ENCODE results near the gene TMCC3.

TMCC3 gene

DNA sequence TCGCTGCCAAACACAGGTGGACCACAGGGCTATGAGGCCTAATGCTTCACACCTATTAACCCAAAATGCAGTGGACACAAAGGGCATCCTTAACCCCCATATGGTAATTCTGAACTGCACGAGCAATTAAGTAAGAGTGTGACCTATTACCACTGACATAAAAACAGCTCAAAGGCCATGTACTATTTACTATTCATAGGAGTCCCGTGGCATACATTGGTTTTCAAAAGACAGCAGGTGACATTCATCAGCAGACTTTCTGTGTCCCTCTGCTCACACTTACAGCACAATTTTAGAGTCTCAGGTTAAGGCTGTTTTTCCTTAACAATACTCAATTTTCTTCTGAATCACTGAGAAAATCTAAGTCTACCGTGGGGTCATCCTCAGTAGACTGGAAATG is 23.1 kb upstream of the TMCC3 start:
- DNase-seq (ENCODE audit: low read depth) = no peak

DNA sequence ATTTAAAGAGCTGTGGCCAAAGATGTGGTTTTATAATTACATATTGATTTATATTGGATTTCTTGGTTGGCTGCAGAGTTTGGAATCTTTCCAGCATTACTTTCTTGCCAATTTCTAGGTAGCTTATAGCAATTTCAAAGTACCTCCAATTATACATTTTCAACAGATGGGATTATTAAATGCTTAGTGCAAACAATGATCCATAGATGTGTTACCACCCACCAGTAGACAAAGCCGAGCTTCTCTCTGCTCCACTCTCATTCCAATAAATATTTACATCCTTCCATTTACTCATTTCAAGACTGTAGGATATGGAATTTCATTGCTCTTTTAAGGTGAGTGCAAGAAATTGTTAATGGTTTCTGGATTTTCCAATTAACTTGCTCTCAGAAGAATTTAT is 21.6 kb upstream of the TMCC3 start:
- no peak for DNase-seq (ENCODE audit: low read depth)

DNA sequence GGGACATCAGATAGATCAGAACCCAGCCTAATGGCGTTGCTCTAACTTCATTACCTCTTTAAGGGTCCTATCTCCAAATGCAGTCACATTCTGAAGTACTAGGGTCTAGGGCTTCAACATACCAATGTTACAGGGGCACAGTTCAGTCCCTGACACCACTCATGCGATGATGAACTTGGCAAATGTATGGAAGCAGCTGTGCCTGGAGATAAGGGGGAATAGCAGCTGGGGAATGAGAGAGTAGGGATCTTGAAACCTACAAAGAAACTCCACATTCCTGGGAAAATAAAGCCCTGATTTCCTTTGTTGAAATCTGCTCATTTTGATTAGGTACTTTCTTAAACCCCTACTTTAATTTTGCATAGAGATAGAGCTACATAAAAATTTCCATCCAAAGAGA is 20.5 kb upstream of the TMCC3 start:
- DNase-seq (ENCODE audit: low read depth) = no peak

DNA sequence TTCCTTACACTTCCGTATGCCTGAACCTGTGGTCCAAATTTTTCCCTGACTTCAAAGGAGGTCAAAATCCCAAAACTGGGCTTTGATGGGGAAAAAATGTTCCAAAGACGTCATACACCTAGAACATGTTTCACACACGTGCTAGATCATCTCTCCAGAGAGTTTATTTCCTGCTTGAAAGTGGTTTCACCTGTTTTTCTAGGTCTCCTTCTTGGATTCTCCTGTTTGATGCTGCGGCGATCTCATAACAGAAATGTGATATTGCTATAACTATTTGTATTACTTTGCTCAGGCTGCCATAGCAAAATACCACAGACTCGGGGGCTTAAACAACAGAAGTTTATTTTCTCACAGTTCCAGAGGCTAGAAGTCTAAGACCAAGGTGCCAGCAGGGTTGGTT is 19.7 kb upstream of the TMCC3 start:
- DNase-seq (ENCODE audit: low read depth) = no peak

DNA sequence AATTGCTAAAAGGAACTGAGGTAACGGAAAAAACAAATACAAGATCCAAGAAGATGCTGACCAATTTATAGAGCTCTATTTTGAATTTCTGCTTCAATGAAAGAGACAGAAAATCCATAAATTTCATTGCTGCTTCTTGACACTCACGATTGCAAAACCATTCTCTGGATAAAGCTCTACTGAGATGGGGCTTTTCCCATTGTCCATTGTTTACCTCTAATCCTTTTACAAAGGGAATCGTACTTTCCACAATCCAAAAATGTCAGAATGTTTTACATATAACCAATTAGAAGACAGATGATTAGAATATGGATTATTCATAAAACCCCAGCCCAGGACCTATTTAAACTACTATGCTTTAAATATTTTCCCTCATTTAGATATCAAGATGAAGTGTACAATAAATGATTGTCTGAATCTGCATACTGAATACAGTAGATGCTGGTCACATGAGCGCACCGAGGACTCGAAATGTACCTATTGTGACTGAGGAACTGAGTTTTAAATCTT is 16.7 kb upstream of the TMCC3 start:
- no peak for DNase-seq (ENCODE audit: low read depth)

DNA sequence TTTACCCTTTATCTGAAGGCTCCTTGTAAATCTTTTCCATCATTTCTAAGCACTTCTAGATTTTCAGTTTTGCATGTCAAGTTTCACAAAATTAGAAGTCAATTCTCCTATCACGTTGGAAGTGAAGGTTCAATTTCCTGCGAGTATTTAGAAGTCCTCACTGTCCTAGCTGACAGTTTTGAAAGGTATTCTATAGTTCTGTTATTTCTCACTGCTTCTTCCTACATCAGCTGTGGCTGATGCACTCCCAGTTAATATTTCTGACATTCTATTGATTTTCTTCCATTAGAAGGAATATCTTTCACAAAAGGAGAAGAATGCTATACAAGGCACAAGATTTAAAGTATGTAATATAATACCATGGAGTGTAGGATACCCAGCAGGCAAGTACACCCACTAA is 15.8 kb upstream of the TMCC3 start:
- DNase-seq (ENCODE audit: low read depth) = no peak

DNA sequence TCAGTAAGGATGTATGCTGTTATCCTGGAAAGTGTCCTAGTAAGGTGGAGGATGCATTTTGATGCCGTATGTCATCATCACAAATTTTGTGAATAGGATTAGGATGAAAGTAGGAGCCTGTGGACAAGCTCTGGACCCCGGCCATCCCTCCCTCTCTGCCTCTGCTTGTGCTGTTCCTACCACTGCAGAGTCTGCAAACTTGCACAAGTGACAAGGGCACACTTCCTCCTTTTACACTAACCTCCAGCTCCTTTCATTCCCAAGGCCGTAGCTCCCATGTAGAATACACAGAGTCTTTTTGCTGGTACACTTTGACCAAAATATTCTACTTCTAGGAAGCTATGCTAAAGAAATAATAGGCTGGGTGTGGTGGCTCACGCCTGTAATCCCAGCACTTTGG is 13.3 kb upstream of the TMCC3 start:
- no peak for DNase-seq (ENCODE audit: low read depth)

DNA sequence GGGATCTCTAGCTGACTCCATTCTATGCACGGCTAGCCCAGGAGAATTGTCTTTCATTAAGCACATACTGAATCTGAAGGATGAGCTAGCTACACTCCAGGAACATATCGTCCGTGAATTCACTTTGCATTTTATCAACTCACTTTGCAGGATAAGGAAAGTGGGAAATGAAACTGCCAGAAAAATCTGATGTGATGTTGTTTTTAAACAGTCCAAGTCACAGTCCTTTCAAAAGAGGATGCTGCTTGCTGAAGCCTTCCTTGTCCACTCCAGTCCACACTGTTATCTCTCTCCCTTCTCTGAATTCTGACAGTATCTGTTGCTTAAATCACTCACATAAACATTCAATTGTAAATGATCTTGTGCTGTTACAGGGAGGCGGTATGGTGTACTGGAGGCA is 12.7 kb upstream of the TMCC3 start:
- DNase-seq (ENCODE audit: low read depth) = no peak

DNA sequence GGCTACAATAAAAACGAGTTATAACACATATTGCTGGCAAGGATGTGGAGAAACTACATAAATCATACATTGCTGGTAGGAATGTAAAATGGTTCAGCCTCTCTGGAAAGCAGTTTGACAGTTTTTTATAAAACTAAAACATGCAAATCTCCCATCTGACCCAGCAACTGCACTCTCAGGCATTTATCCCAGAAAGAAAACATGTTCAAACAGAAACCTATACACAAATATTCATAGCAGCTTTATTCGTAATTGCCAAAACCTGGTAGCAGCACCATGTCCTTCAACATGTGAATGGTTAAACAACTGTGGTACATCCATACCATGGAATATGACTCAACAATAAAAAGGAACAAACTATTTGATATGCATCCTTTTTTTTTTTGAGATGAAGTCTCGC is 10.1 kb upstream of the TMCC3 start:
- no peak for DNase-seq (ENCODE audit: low read depth)

DNA sequence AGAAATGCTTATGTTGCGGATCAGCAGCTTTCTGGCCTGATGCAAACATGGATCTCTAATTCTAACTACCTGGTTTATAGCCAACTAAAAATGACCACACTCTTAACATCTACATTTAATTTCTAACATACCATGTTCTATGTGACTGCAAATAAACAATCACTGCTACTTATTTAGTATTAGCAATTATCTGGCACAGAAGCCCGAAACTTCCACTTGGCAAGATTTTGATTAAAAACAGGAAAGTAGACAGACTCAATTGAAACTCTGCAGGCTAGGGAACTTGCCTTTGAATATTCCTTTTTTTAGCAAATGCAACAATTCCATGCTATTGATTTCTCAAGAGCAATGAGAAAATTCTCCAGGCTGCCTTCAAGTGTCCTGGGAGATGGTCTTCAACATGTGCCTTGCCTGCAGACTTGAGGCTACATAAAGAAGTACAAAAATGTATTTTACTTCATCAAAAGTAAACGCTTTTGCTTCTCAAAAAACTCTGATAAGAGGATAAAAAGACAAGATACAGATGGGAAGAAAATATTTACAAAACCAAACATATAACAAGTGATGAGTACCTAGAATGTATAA is 9.1 kb upstream of the TMCC3 start:
- DNase-seq (ENCODE audit: low read depth) = no peak

DNA sequence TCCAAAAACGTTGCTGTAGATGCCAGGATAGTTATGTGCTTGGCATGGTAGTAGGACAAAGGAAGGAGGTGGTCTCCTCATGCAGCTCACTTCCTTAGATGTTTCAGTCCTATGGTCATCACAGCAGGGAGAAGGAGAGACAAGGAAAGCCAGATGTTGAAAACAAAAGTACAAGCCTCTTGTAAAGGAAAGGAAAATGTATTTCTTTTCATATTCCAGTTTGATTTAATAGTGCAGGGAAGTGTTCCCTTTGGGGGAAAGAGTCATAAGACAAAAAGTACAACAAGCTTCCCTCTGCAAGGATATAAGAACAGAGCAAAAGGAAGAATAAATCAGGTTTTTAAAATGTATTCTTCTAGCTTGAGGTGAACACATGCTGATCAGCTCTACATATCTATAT is 8.6 kb upstream of the TMCC3 start:
- no peak for DNase-seq (ENCODE audit: low read depth)

DNA sequence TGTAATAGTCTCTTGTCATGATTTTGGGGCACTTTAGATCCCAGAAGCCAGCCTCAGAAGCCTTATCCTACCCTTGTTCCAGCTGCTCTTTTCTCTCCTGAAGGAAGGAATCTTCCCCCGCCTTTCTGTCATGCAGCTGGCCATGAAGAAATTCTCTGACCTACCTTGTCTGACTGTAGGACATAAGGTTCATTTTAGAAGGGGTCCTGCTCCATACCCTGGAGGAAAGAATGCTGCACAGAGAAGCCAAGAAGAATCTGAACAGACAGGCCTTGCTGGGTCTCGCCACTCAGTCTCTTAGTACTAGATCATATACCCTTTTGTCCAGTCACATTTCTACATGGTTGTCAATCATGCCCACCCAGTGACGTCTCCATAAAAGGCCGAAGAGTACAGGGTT is 6.2 kb upstream of the TMCC3 start:
- no peak for DNase-seq (ENCODE audit: low read depth)

DNA sequence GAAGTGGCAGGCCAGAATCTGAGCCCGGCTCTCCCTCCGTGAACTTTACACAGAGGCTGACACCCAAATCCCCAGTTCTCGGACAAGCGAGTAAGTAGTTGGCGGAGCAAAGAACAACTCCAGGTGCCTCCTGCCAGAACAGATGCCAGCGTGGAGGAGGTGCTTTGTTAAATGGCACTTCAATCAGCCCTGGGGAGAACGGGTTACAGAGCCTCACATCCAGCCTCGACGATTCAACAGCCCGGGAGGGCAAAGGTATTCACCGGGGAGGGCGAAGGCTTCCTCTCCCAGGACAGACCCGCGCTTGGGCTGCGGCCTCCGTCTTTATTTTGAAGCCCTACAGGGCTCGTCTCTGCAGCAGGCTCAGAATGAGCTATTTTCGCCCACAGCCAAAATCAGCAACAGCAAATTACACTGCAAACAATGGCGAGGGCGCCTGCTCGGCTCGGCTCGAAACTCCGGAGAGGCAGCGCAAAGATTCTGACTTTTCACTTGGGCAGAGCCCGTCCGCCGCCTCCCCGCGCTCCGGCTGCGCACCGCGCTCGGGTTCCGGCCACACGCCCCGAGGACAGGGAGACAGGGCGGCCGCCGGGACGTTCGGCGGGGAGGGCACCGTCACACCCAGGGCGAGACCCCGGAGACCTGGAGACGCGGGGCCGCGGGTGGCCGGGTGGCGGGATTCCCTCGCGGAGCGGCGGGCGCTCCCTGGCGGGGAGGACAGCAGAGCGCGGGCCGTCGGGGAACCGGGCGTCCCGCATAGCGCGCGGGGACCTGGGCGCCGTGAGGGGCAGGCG is 811 bp downstream of the TMCC3 start:
- DNase-seq (ENCODE audit: low read depth) = no peak

DNA sequence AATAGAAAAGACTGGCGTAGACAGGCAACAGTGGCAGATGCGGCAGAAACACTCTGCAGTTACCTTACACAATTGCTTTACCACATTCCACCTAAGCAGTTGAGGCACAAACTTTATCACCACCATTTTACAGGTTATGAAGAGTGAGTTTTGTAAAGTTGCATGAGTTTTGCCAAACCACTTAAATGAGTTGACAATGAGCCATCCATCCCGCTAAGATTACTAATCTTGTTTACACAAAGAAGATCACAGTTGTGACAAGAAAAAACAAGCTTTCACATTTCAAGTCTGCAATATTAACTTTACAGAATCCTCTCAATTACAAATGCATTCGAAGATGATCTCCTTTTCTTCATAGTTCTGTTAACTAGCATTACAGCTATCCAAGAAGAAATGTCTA is 1.8 kb downstream of the TMCC3 start:
- no peak for DNase-seq (ENCODE audit: low read depth)

DNA sequence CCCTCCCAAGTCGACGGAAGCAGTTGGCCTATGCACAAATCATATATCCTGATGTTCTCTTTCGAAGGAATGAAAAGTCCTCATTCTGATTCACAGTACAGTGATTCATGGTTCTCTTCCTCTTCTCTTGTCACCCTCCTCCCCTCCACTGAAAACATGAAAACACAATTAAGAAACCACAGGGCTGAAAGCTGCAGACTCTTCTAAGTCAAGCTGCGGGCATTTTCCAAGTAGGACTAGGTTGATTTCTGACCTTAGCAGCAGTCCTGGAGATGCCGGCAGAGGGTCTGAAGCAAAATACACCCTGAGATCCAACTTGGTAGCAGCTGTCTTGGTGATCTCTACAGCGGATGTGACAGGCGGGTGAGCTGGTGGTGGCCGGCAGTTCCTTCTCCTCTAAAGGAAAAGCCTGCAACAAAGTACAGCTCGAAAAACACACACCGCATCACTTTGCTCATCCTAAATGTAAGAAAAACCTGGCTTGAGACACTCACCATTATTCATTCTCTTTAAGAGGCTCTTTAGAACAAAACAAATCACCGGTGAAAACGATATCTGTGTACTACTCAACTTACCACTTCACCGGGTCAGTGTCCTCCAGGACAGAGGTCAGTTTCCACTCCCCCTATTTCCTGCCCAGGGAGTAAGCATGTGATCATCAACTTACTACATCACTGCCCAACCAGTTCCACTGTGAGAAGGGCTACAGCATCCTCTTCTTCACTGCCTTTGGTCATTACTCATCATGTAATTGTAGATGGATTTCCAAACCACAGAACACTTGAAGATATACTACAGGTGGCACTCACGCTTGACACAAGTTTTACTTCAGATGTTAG is 6.0 kb downstream of the TMCC3 start:
- DNase-seq (ENCODE audit: low read depth) = peak; percentile 83

DNA sequence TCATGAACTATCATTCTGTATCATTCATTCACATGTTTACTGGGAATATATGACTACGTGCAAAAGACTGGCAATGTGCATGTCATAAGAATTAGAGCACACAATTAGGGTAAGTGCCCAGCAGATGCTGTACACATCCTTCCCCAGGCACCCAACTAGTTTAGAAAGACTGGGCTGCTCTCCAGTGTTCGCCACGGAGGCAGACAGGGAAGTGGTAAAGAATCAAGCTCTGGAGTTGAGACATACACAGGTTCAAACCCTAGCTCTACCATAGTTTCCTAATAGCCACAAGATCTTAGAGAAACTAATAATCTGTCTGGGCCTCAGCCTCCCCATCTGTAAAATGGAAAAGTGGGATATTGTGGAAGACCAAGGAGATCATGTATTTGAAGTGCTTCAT is 6.8 kb downstream of the TMCC3 start:
- DNase-seq (ENCODE audit: low read depth) = no peak

DNA sequence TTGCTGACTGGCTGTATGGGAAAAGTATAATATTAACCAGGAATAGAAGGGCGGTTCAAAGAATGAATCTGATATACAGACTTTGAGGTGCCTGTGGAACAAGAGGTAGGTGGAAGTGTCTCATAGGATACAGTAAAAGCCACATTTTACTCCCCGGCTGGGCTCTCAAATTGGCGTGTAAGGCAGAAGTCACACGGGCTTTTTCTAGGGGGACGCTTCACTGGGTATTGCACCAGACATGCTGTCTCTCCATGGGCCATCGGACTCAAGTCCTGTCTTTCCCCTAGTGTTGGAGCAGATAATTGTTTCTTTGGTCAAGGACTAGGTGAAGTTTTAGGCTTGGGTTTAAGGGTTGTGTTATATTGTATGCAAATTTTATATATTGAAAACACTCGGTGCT is 9.1 kb downstream of the TMCC3 start:
- no peak for DNase-seq (ENCODE audit: low read depth)

DNA sequence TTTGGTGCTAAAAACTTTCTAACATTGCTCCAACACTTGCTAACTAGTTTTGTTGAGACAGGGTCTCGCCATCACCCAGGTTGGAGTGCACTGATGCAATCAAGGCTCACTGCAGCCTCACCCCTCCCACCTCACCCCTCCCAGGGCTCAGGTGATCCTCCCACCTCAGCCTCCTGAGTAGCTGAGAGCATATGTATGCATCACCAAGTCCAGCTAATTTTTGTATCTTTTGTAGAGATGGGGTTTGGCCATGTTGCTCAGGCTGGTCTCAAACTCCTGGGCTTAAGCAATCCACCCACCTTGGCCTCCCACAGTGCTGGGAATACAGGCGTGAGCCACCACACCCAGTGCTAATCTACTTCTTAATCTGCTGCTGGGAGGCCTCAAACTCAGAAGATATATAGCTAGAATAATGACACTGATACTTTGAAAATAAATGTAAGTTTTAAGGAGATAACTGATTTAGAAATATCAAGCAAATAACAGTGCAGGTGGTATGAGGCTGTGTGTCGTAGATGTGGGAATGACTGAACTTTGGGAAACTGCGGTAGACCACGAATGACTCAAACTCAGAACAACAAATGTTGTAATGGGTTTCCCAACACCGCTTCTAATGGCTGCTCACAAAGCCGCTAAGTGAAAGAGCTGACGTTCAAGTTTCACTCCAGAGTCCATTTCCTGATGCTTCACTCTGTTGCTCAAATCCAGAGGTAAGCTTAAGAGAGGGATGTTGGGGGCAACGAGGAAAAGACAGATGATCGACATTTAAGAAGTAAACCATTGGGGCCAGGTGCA is 10.0 kb downstream of the TMCC3 start:
- peak; percentile 91 for DNase-seq (ENCODE audit: low read depth)

DNA sequence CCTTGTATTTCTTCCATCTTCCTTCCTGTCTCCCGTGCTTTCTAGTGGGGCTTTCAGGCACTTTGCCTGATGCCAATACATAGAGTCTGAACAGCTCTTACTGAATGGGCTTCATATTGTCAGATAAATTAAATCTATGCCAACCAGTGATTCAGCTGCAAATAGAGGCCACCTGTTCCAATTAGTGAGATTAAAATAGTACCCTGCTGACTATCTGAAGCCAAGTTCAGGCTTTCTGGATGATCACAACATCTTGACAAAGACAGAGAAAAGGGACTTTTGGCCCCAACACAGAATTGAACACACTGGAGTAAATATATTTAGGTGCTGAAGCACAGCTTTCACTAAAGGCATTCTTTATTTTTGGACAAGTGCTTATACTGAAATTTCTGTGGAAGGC is 11.8 kb downstream of the TMCC3 start:
- DNase-seq (ENCODE audit: low read depth) = no peak

DNA sequence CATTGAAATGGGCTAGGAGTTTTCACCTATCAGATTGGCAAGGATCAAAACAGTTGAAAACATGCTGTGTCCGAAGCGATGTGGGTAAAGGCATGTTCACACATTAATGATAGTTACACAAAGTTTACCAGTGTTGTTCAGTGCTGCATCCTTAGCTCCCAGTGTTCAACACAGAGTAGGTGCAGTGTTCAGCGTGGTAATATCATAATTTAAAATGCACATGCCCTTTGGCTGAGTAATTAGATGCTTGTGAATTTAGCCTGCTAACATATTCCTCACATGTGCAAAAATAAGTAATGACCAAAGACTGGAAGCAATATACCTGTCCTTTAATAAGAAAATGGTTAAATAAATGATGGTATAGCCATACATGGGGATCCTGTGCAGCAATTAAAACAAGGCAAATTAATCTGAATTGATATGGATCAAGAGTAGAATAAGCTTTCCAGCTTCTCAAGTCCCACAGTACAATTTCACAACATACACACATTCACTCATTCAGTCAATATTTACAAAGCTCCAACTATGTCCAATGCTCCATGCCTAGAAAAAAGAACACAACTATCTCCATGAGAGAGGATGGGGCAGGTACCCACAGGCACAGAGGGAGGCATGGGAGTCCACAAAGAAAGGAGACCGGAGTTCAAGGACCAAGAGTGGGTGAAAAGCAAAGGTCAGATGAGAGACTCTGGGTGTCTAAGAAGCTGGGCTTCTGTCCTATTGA is 12.8 kb downstream of the TMCC3 start:
- no peak for DNase-seq (ENCODE audit: low read depth)

DNA sequence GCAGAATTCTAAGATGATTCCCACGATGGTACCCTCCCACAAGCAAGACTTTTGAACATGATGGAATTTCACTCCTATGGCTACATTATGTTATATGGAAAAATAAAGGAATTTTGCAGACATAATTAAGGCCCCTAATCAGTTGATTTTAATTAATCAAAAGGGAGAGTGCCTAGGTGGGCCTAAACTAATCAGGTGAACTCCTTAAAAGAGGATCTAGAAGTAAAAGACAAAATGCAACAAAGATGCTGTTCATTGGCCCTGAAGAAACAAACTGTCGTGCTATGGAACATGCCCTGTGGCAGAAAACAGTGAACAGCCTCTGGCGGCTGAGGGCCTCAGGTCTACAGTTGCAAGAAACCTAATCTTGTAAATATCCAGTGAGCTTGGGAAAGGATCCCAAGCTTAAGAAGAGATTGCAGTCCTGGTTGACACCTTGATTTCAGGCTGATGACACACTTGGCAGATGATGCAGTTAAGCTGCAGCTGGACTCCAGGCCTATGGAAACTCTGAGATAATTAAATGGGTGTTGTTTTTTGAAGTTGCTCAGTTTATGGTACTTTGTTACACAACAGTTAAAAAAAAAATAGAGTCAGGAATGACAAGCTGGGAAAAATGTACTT is 13.8 kb downstream of the TMCC3 start:
- no peak for DNase-seq (ENCODE audit: low read depth)

All from non-pigmented ciliary epithelial cell (primary cell).